T-cell (primary cell): ENCODE results near the gene GSAP. TPM values are rescaled to one million over a fixed set of nuclear protein-coding genes. Genes with fewer than 3 reads are reported as not detected.
A peak's percentile ranks its signal among the peaks of the same experiment; 100 is the strongest.

ENCODE experiments used
- ATAC-seq, 4 experiments: fragments of 200-7000 bp in 3 of 4; fragments of 150-1000 bp in 1 of 4; cut with Tn5 transposase; replicated peaks in 1 of 4; 1 replicate in 3 of 4; 2 replicates in 1 of 4; pipeline ENCODE4 v1.10.0; 2021; ENCODE audit warnings: moderate library complexity in 3 of 4, mild to moderate bottlenecking in 2 of 4, moderate number of reproducible peaks in 1 of 4
- CTCF ChIA-PET, 2 donors: fragments of 300-600 bp; sonication (Branson Sonifier 250); formaldehyde crosslinking; loops; one replicate each; lab custom pipeline; 2022; ENCODE audit warnings: antibody characterized with exemption in 2 of 2; lab: Charles Lee
- POLR2A ChIA-PET, 2 donors: fragments of 300-600 bp; sonication (Branson Sonifier 250); formaldehyde crosslinking; loops; one replicate each; lab custom pipeline; 2022; ENCODE audit warnings: antibody characterized with exemption in 2 of 2; lab: Charles Lee
- DNase-seq, 35 experiments: peaks; one replicate each; pipeline versions ENCODE4 v3.0.0 to v3.0.0-alpha.2; 2013 to 2023
- H3K27ac ChIP-seq: one replicate; pipeline ENCODE4 v1.5.1; 2013; ENCODE audit warnings: low read length
- H3K27me3 ChIP-seq, 2 experiments: replicated peaks in 1 of 2; 1 replicate in 1 of 2; 2 replicates in 1 of 2; pipeline versions ENCODE4 v1.6.1 to v1.7.0; 2013; ENCODE audit warnings: low read length in 1 of 2, mixed read lengths in 1 of 2; ENCODE audit not compliant: control insufficient read depth in 2 of 2, insufficient read depth in 2 of 2; ENCODE audit errors: extremely low read depth in 1 of 2
- H3K36me3 ChIP-seq, 2 donors: 1 replicate in 1 of 2; 2 replicates in 1 of 2; pipeline versions ENCODE4 v1.6.1 to v1.7.0; 2013; ENCODE audit warnings: low read length in 1 of 2; ENCODE audit not compliant: control insufficient read depth in 2 of 2, insufficient read depth in 1 of 2; ENCODE audit errors: extremely low read depth in 1 of 2
- H3K4me1 ChIP-seq, 2 experiments: 1 replicate in 1 of 2; 2 replicates in 1 of 2; pipeline versions ENCODE4 v1.6.1 to v1.7.0; 2013; ENCODE audit warnings: low read length in 2 of 2, mixed read lengths in 1 of 2; ENCODE audit not compliant: insufficient read depth in 2 of 2, control insufficient read depth in 1 of 2; ENCODE audit errors: extremely low read depth in 1 of 2
- H3K4me3 ChIP-seq, 2 donors: 1 replicate in 1 of 2; 2 replicates in 1 of 2; pipeline versions ENCODE4 v1.5.1 to v1.7.0; 2013; ENCODE audit warnings: mild to moderate bottlenecking in 2 of 2, low read length in 1 of 2, moderate library complexity in 1 of 2; ENCODE audit not compliant: control insufficient read depth in 1 of 2; ENCODE audit errors: extremely low read depth in 1 of 2
- H3K9me3 ChIP-seq: 2 replicates; pipeline ENCODE4 v1.7.0; 2013
- H3K27ac Mint-ChIP-seq, 2 donors: one replicate each; pipeline ENCODE4 v1.8.0; 2020 to 2021; ENCODE audit warnings: mild to moderate bottlenecking in 2 of 2, mixed read lengths in 2 of 2
- H3K27me3 Mint-ChIP-seq, 2 donors: one replicate each; pipeline ENCODE4 v1.8.0; 2021 to 2022; ENCODE audit warnings: mixed read lengths in 2 of 2
- H3K36me3 Mint-ChIP-seq: one replicate; pipeline ENCODE4 v1.8.0; 2021; ENCODE audit warnings: mixed read lengths
- H3K4me1 Mint-ChIP-seq, 3 donors: one replicate each; pipeline ENCODE4 v1.8.0; 2020 to 2022; ENCODE audit warnings: mixed read lengths in 3 of 3, mild to moderate bottlenecking in 1 of 3
- H3K4me3 Mint-ChIP-seq, 3 donors: one replicate each; pipeline ENCODE4 v1.8.0; 2020 to 2022; ENCODE audit warnings: mild to moderate bottlenecking in 3 of 3, mixed read lengths in 3 of 3, moderate library complexity in 3 of 3
- H3K9me3 Mint-ChIP-seq, 3 donors: one replicate each; pipeline ENCODE4 v1.8.0; 2020 to 2022; ENCODE audit warnings: mixed read lengths in 3 of 3
- WGBS: methylation state at CpG from one replicate; pipeline ENCODE4 v1.1.5; 2013; ENCODE audit warnings: missing lambda C conversion rate; ENCODE audit not compliant: insufficient coverage; 5-methylcytosine and 5-hydroxymethylcytosine counted together
- total RNA-seq, 35 experiments: library from RNA in 6 of 35; stranded (reverse) in 6 of 35; fragments of 120-200 nt in 1 of 35; gene quantifications; one replicate each; pipeline versions ENCODE4 v1.2.1 to v1.2.4 and lab custom pipeline; 2013 to 2026

GSAP gene
- total RNA-seq, 5 donors from 2014 or later (not counting 1 experiment from before 2014, with no cell fraction given): 17.7 to 40.0 (median 25.7) TPM

DNA sequence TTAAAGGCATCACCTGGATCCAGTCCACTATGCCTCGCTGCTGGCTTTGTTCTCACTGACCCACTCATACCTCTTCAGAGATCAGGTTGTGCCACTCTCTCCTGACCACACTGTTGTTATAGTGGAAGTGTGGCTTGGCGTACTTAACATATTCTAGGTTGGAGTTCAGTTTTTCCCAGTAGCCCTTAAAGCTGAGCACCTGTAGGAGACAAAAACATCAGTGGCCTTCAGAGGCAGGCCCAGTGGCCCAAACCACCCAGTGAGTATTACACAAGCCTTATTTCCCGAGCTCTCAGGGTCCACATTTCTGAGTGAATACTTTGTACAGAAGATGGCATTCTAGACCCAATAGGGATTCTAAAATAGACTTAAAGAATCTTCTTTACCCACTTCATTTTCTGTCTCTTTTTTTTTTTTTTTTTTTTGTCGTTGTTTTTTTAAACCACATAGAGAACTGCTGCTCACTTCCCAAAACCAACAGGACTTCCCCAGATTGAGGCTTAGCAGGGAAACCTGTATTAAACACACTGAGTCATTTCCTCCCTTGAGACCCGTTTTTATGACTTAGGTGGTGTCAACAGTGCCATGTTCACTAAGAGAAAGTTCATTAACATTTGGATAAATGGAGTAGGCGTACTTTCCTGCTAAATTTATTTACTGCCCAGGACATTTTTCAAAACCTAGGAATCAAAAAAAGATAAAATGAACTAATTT, 85.8 kb downstream of the GSAP start:
- Mint-ChIP-seq H3K36me3 (peaks cover 13% of the 10 kb centered on the region), H3K9me3 (no peaks in the 10 kb centered on the region), H3K4me3 (no peak overlapping the region), H3K27me3 (no peaks in the 10 kb centered on the region), H3K4me1 (peaks cover 41 to 50% (median 41%) of the 10 kb centered on the region in 3 donors), H3K27ac (peak overlapping the region in 1 of 2 donors; percentile 43)
- DNase-seq (peak in 2 of 35 experiments; percentile 6 to 40), ATAC-seq (no peak)
- H3K9me3 ChIP-seq: no peaks in the 10 kb centered on the region
- CTCF ChIA-PET: interaction anchor here in 1 of 2 donors (0.7 kb wide), 1 partner anchor 410 kb away, joined by 4 read pairs; no protein-coding TSS in a partner anchor
- peaks cover 0 to 4% of the 10 kb centered on the region in 2 donors for H3K36me3 ChIP-seq
- H3K27me3 ChIP-seq: no peaks in the 10 kb centered on the region
- POLR2A ChIA-PET: no interaction called here
- WGBS: 100% methylated on average over 1 of the region's 6 CpGs
- H3K4me3 ChIP-seq: no peak overlapping the region
- H3K27ac ChIP-seq: no peak overlapping the region
- H3K4me1 ChIP-seq: peaks cover 29 to 31% of the 10 kb centered on the region in 2 experiments

DNA sequence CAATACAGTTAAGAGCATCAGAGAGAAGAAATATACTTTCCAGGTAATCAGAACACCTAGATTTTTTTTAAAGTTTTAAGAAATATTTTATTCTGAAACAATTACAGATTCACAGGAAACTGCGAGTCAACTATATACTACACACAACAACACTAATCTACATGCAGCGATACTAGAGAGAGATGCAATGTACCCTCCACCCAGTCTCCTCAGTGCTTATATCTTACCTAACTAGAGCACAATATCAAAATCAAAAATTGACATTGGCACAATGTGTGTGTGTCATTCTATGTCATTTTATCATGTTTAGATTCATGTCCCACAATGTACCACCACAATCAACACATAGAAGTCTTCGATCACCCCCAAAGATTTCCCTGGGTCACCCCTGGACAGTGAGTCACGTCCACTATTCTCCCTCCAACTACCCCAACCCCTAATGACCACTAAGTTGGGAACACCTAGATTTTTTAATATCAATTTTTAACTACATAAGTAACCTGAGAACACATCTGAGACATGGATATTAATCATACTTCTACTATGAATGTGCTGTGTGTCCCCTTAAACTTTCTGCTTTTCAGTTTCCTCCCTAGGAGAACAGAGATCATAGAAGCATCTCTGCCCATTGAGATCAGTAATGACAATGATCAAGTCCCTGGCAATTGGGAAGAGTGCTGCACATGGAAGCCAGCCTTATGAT, 86.5 kb downstream of the GSAP start:
- no peaks in the 10 kb centered on the region for H3K27me3 Mint-ChIP-seq
- DNase-seq: no peak
- H3K27me3 ChIP-seq: no peaks in the 10 kb centered on the region
- H3K36me3 ChIP-seq: peaks cover 0 to 4% of the 10 kb centered on the region in 2 donors
- H3K27ac Mint-ChIP-seq: peak overlapping the region in 1 of 2 donors; percentile 7
- H3K4me1 Mint-ChIP-seq: peaks cover 41 to 50% (median 41%) of the 10 kb centered on the region in 3 donors
- H3K4me1 ChIP-seq: peaks cover 29 to 31% of the 10 kb centered on the region in 2 experiments
- no peak for ATAC-seq
- H3K9me3 ChIP-seq: no peaks in the 10 kb centered on the region
- peaks cover 13% of the 10 kb centered on the region for H3K36me3 Mint-ChIP-seq
- no peak overlapping the region for H3K4me3 Mint-ChIP-seq
- ChIA-PET POLR2A (interaction anchor here (0.7 kb wide), 2 partner anchors 10 to 144 kb away, joined by 4 to 5 read pairs; no protein-coding TSS in a partner anchor), CTCF (interaction anchor here (0.7 to 1.1 kb wide), 2 partner anchors 49 to 411 kb away, joined by 3 to 4 read pairs; no protein-coding TSS in a partner anchor)
- no peak overlapping the region for H3K4me3 ChIP-seq
- 86% methylated on average over 2 of the region's 4 CpGs for WGBS
- no peaks in the 10 kb centered on the region for H3K9me3 Mint-ChIP-seq
- no peak overlapping the region for H3K27ac ChIP-seq

DNA sequence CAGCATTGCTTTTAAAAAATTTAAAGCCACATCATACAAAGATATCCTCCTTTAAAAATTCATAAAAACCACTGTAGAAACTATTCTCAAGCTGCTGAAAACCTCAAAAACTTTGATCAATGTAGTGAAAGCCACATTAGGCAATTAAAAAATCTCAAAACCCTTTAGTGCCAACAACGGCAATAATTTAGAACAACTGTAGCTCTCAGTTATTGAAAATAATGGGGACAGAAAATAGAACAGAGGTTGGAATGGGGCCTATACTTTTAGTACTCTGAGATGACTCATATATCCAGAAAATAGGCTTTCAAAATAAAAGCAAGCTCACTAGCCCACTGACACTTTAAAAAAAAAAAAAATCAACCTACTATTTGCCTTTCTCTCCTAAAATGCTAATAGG, 87.5 kb downstream of the GSAP start:
- H3K27me3 Mint-ChIP-seq: no peaks in the 10 kb centered on the region
- DNase-seq (no peak), ATAC-seq (peak in 2 of 4 experiments; percentile 6 to 42)
- H3K9me3 ChIP-seq: no peaks in the 10 kb centered on the region
- H3K27ac ChIP-seq: peak overlapping the region; percentile 15
- no peaks in the 10 kb centered on the region for H3K9me3 Mint-ChIP-seq
- H3K4me3 ChIP-seq: no peak overlapping the region
- peaks cover 29 to 31% of the 10 kb centered on the region in 2 experiments for H3K4me1 ChIP-seq
- H3K27ac Mint-ChIP-seq: peak overlapping the region; percentile 68 to 80
- peaks cover 41 to 48% (median 41%) of the 10 kb centered on the region in 3 donors for H3K4me1 Mint-ChIP-seq
- POLR2A ChIA-PET: interaction anchor here (0.5 to 0.7 kb wide), 3 partner anchors 11 to 145 kb away, joined by 3 to 5 read pairs (median 4); no protein-coding TSS in a partner anchor
- H3K27me3 ChIP-seq: no peaks in the 10 kb centered on the region
- CTCF ChIA-PET: interaction anchor here (1.1 to 1.2 kb wide), 2 partner anchors 48 to 82 kb away, joined by 3 to 4 read pairs; no protein-coding TSS in a partner anchor
- H3K4me3 Mint-ChIP-seq: peak overlapping the region in 1 of 3 donors; percentile 53
- WGBS: no CpG with 5 or more reads among the region's 1 CpG
- peaks cover 0 to 4% of the 10 kb centered on the region in 2 donors for H3K36me3 ChIP-seq
- H3K36me3 Mint-ChIP-seq: peaks cover 19% of the 10 kb centered on the region

DNA sequence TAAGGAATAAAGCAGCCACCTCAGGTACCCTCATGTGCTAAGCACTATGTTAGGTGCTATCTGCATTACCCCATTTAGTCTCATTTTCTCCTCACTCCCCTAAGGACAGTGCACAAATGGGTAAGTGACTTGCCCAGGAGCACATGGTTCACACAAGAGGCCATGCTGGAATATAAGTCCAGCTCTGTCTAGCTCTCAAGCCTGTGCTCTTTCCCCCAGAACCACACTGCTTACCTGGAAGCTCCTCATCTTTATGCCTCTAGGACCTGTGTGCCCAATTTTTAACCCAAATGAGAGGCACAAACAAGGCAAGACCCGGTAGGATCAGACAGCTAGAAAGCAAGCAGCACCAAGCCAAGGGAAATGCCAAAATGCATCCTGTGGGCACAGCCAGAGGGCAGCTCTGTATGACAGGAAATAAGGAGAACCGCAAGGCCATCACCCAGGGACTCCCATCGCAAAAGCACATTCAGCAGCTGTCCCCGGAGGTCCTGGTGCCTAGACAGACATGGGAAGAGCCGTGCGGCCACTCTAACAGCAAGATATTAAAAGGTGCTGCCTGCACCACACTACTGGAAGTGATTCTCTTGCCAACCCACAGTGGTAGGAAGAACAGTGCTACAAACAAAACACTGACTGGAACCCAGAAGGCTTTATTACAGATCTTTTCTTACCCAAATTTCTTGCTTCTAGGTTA, 88.1 kb downstream of the GSAP start:
- Mint-ChIP-seq H3K4me1 (peaks cover 41 to 48% (median 41%) of the 10 kb centered on the region in 3 donors), H3K4me3 (peak overlapping the region in 2 of 3 donors; percentile 31 to 53), H3K36me3 (peaks cover 21% of the 10 kb centered on the region), H3K9me3 (no peaks in the 10 kb centered on the region), H3K27me3 (no peaks in the 10 kb centered on the region), H3K27ac (peak overlapping the region; percentile 68 to 80)
- Histone ChIP-seq H3K27me3 (no peaks in the 10 kb centered on the region), H3K4me3 (no peak overlapping the region), H3K36me3 (peaks cover 0 to 4% of the 10 kb centered on the region in 2 donors), H3K9me3 (no peaks in the 10 kb centered on the region), H3K27ac (peak overlapping the region; percentile 15), H3K4me1 (peaks cover 29 to 31% of the 10 kb centered on the region in 2 experiments)
- POLR2A ChIA-PET: interaction anchor here in 1 of 2 donors (0.5 kb wide), 1 partner anchor 23 kb away, joined by 3 read pairs; no protein-coding TSS in a partner anchor
- WGBS: 7% methylated on average over 6 of the region's 6 CpGs
- CTCF ChIA-PET: interaction anchor here (1.1 to 1.2 kb wide), 2 partner anchors 47 to 81 kb away, joined by 3 to 4 read pairs; no protein-coding TSS in a partner anchor
- ATAC-seq: peak; percentile 35 to 63 (median 56)
- DNase-seq: peak in 14 of 35 experiments; percentile 2 to 45 (median 6)

DNA sequence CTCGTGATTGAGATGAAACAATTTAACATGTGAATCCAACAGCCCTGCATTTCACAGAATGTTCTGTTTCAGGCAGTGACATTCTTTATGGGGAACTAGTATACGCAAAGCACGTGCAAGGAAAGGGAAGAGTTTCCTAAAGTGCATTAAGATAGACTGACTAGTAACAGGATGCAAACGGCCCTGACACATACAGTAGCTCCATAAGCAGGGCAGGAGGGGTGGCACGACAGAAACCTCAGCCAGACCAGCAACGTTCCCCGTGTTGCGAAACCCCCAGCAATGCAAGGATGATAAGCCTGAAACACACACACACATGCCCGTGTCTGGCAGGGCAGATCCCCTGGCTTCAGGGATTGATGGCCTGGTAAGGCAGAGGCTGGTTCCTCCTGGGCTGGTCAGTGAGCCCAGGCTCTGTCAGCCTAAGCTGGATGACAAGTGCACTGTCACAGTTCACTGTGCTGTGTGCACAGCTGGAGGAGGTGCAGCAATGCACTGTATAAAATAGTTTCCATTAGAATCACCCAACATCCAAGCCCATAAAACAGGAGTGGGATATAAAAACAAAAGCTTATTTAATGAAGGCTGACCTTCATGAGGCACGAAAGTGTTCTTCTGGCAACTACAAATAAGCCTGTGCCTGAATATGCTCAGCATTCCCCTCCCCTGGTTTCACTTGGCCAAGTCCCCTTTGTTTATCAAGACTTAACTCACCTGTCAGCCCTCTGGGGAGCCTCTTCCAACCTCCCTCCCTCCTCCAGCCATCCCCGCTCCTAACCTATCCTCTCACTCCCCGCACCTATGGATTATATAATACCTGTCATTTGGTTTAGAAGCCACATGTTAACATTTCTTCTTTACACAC, 88.8 kb downstream of the GSAP start:
- ChIA-PET POLR2A (no interaction called here), CTCF (interaction anchor here in 1 of 2 donors (1.2 kb wide), 1 partner anchor 80 kb away, joined by 4 read pairs; no protein-coding TSS in a partner anchor)
- DNase-seq: peak in 1 of 35 experiments; percentile 14
- H3K4me1 ChIP-seq: peaks cover 29 to 31% of the 10 kb centered on the region in 2 experiments
- H3K4me3 ChIP-seq: no peak overlapping the region
- H3K9me3 ChIP-seq: no peaks in the 10 kb centered on the region
- Mint-ChIP-seq H3K27me3 (no peaks in the 10 kb centered on the region), H3K4me3 (peak overlapping the region in 1 of 3 donors; percentile 53), H3K36me3 (peaks cover 24% of the 10 kb centered on the region), H3K27ac (no peak overlapping the region), H3K4me1 (peaks cover 41 to 48% (median 41%) of the 10 kb centered on the region in 3 donors), H3K9me3 (no peaks in the 10 kb centered on the region)
- H3K27ac ChIP-seq: no peak overlapping the region
- WGBS: 83% methylated on average over 4 of the region's 12 CpGs
- H3K27me3 ChIP-seq: no peaks in the 10 kb centered on the region
- no peak for ATAC-seq
- peaks cover under 1 to 4% of the 10 kb centered on the region in 2 donors for H3K36me3 ChIP-seq
